ENCODE measurements around the gene PRX. TPM values are rescaled to one million over a fixed set of nuclear protein-coding genes. Genes with fewer than 3 reads are reported as not detected.

PRX gene
- total RNA-seq, 1 experiment from 2014 or later, result 3.4 TPM

GRCh38 chr19:40377876-40378385 lies 35.2 kb downstream of the PRX start:
- TSS peak; percentile 80 for BruUV-seq (replicated peaks)
- TF ChIP-seq POLR2AphosphoS5 (IDR thresholded peaks at IDR 0.05; ENCODE audit: low read depth, low read length) (no peak), CTCF (IDR thresholded peaks at IDR 0.05) (no peak), SIN3A (IDR thresholded peaks at IDR 0.05; ENCODE audit: borderline replicate concordance, insufficient read depth, low read depth, low read length) (no peak), TCF7L2 (IDR thresholded peaks at IDR 0.05; ENCODE audit: low read depth, low read length) (no peak)
- TF ChIP-seq, protein P1, sequence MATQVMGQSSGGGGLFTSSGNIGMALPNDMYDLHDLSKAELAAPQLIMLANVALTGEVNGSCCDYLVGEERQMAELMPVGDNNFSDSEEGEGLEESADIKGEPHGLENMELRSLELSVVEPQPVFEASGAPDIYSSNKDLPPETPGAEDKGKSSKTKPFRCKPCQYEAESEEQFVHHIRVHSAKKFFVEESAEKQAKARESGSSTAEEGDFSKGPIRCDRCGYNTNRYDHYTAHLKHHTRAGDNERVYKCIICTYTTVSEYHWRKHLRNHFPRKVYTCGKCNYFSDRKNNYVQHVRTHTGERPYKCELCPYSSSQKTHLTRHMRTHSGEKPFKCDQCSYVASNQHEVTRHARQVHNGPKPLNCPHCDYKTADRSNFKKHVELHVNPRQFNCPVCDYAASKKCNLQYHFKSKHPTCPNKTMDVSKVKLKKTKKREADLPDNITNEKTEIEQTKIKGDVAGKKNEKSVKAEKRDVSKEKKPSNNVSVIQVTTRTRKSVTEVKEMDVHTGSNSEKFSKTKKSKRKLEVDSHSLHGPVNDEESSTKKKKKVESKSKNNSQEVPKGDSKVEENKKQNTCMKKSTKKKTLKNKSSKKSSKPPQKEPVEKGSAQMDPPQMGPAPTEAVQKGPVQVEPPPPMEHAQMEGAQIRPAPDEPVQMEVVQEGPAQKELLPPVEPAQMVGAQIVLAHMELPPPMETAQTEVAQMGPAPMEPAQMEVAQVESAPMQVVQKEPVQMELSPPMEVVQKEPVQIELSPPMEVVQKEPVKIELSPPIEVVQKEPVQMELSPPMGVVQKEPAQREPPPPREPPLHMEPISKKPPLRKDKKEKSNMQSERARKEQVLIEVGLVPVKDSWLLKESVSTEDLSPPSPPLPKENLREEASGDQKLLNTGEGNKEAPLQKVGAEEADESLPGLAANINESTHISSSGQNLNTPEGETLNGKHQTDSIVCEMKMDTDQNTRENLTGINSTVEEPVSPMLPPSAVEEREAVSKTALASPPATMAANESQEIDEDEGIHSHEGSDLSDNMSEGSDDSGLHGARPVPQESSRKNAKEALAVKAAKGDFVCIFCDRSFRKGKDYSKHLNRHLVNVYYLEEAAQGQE (IDR thresholded peaks at IDR 0.05; ENCODE audit: insufficient read depth in 1 of 2, low read depth in 2 of 2, low read length in 1 of 2), result no peak
- H3K36me3 ChIP-seq (ENCODE audit: control insufficient read depth, insufficient read depth, low read length), result no peaks in the 10 kb centered on the region
- in situ Hi-C loops (cut with HindIII; ENCODE audit: low pct_unique_long_range_greater_than_20kb, low sequenced_read_pairs), result no loop called here
- no peaks in the 10 kb centered on the region for H3K9me3 ChIP-seq (ENCODE audit: control insufficient read depth, insufficient read depth, low read depth, low read length)
- H3K4me1 ChIP-seq (ENCODE audit: control insufficient read depth, insufficient read depth, low read length), result no peaks in the 10 kb centered on the region
- no peaks in the 10 kb centered on the region for H3K27me3 ChIP-seq (ENCODE audit: control insufficient read depth, insufficient read depth, low read length)
- H3K4me3 ChIP-seq (ENCODE audit: low read depth in 2 of 2, low read length in 2 of 2), result no peak overlapping the region
- no peak for ATAC-seq
- DNase-seq (ENCODE audit: low read depth, low spot score), result no peak
- POLR2A ChIA-PET, result no interaction called here
- no peak overlapping the region for H3K27ac ChIP-seq (ENCODE audit: low read length)
- intact Hi-C loops (cut with micrococcal nuclease; ENCODE audit: unreplicated experiment), result no loop called here
- CTCF ChIA-PET, result no interaction called here

DNA sequence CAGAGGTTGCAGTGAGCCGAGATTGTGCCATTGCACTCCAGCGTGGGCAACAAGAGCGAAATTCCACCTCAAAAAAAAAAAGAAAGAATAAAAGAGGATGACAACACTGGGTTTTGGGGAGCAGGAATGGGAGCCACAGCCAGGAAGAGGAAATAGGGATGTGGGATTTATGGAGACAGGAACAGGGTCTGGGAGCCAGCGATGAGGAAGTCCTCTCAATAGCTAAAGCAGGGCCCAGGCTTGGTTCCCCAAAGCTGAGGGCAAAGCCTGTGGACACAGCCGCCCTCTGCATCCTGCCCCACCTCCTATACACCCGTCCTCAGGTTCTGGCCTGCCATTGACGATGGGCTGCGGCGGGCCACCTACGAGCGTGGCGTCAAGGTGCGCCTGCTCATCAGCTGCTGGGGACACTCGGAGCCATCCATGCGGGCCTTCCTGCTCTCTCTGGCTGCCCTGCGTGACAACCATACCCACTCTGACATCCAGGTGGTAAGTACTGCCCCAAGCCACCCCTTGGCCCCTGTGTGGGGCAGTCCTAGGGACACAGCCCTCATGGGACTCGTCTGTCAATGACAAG lies 36.8 kb downstream of the PRX start:
- ChIA-PET POLR2A (interaction anchor here (0.6 kb wide), 1 partner anchor 16 kb away, joined by 3 read pairs; no protein-coding TSS in a partner anchor), CTCF (no interaction called here)
- no TSS peak for BruUV-seq (replicated peaks)

More for the DNA sequence above, 36.8 kb downstream of the PRX start:
- TF ChIP-seq POLR2AphosphoS5 (IDR thresholded peaks at IDR 0.05; ENCODE audit: low read depth, low read length) (no peak), TCF7L2 (IDR thresholded peaks at IDR 0.05; ENCODE audit: low read depth, low read length) (no peak), SIN3A (IDR thresholded peaks at IDR 0.05; ENCODE audit: borderline replicate concordance, insufficient read depth, low read depth, low read length) (no peak), CTCF (IDR thresholded peaks at IDR 0.05) (no peak)
- TF ChIP-seq, protein P1 (IDR thresholded peaks at IDR 0.05; ENCODE audit: insufficient read depth in 1 of 2, low read depth in 2 of 2, low read length in 1 of 2), result no peak
- no peaks in the 10 kb centered on the region for H3K4me1 ChIP-seq (ENCODE audit: control insufficient read depth, insufficient read depth, low read length)
- in situ Hi-C loops (cut with HindIII; ENCODE audit: low pct_unique_long_range_greater_than_20kb, low sequenced_read_pairs), result no loop called here
- H3K4me3 ChIP-seq (ENCODE audit: low read depth in 2 of 2, low read length in 2 of 2), result no peak overlapping the region
- no peaks in the 10 kb centered on the region for H3K9me3 ChIP-seq (ENCODE audit: control insufficient read depth, insufficient read depth, low read depth, low read length)
- DNase-seq (ENCODE audit: low read depth, low spot score) (no peak), ATAC-seq (no peak)
- no peaks in the 10 kb centered on the region for H3K27me3 ChIP-seq (ENCODE audit: control insufficient read depth, insufficient read depth, low read length)
- H3K27ac ChIP-seq (ENCODE audit: low read length), result no peak overlapping the region
- no peaks in the 10 kb centered on the region for H3K36me3 ChIP-seq (ENCODE audit: control insufficient read depth, insufficient read depth, low read length)
- intact Hi-C loops (cut with micrococcal nuclease; ENCODE audit: unreplicated experiment), result no loop called here

Data from Panc1 (cell line).